GM21390 (cell line): ENCODE results near the gene ARNT2.

Experiments used
- ATAC-seq: cut with Tn5 transposase; IDR thresholded peaks from one replicate; pipeline ENCODE4 v1.9.1; 2021; ENCODE audit not compliant: unreplicated experiment

Gene ARNT2

DNA sequence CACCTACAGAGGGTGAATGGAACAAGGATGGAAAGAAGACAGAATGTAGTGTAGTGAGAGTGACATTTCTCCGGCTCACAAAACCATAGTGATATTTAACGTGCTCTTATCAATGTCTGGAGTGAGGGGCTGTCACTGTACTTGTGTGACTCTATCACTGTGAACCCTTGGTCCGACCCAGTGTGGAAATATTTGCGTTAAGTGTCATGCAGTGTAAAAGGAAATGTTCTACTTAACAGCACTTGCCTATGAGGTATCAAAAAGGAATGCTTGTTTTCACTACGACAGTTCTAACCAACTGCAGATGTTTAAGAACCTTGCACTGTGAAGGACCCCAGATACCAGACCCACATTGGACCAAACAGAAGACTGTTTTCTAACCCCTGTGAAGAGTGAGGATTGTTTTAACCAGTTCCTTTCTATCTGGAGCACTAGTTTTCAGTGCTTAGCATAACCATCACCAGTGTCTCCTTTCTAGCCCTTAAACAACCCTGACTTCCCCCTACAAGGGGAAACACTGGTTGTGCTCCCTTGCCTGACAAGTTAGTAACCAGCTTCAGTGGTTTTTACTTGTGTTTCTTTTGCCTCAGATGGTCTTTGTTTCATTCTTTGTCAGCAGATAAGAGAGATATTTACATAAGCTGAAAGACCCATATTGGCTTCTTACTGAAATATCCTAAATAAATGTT lies 146.2 kb downstream of the ARNT2 start:
- ATAC-seq = peak; percentile 49

GRCh38 chr15:80550908-80551260 lies 146.7 kb downstream of the ARNT2 start:
- ATAC-seq = no peak

- ATAC-seq = no peak
Observed at GRCh38 chr15:80551348-80551747, 147.2 kb downstream of the ARNT2 start.

DNA sequence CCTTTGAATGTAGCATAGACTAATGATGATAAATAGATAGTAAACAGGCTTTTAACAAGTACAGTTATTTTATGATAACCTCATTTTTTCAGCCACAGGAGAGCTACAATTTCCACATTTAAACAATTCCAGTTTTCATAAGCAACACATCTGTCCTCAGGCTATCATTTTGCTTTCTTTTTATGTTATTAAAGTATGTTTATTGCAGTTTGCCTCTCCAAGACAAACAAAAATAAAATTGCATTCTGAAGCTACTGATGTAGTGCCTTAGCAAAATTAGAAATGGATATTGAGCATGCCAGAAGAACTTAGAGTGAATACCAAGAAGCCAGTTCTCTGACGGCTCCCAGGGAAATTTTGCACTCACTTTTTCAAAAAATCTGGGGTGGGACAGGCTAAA lies 150.4 kb downstream of the ARNT2 start:
- ATAC-seq = no peak

GRCh38 chr15:80556694-80557367 lies 152.6 kb downstream of the ARNT2 start:
- ATAC-seq = no peak

DNA sequence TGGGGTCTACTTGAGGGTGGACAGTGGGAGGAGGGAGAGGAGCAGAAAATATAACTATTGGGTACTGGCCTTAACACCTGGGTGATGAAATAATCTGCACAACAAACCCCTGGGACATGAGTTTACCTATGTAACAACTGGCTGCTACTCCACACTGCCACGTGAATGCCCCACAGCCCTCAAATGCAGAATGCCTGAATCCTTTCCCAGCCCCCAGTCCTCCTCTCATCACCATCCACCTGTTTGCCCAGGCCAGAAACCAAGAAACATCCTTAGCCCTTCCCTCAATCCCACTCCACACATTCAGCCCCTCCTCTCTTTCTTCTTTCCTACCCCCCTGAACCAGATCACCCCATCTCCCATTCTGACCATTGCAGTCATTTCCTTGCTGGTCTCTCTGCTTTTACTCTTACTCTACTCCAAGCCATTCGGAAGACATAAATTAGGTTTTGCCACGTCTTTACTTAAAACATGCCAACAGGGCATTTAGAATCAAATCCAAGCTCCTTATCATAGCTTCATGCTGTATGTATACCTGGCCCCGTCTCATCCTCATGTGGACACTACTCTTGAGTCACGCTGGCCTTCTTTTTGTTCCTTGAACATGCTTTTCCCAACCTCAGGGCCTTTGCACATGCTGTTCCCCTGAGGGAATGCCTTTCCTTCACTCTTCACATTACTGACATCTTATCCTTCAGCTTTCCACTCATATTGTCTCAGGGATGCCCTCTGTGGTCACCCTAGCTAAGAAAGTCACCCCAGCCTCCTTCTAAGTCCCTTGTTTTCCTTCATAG lies 153.5 kb downstream of the ARNT2 start:
- ATAC-seq = no peak

- ATAC-seq = no peak
Observed at GRCh38 chr15:80558631-80559319, 154.6 kb downstream of the ARNT2 start.

DNA sequence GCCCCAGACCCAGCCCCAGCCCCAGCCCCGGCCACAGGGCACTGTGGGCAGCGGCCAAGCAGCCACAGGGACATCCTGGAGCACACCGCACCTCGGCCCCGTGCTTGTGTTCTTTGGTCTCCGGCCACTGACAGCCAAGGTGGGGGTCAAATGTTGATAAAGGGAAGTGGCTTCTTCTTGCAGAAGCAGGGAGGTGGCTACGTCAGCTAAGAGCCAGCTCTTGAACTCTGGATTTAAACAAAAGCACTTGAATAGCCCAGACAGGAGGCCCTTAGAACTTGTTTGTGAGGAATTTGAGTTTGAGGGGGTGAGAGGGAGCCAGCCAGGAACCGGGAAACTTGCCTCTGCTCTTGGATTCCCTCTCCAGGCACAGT lies 155.1 kb downstream of the ARNT2 start:
- no peak for ATAC-seq

DNA sequence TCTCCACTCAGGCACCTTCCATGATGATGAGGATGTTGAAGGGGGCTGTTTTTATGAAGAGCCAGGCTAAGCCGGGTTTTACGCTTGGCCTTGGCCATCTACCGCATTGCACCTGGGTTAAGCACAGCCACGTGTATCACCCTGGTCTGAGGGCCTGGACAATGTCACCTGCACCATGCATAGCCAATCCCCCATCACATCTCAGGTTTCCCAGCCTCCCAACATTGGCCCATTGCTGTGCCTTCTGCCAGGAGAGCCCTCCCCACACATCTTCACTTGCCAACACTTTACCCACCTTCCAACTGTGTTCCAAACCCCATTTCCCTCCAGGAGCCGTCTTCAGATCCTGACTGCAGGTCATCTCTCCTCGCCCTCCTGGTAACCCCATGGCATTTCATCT lies 155.6 kb downstream of the ARNT2 start:
- ATAC-seq = no peak

DNA sequence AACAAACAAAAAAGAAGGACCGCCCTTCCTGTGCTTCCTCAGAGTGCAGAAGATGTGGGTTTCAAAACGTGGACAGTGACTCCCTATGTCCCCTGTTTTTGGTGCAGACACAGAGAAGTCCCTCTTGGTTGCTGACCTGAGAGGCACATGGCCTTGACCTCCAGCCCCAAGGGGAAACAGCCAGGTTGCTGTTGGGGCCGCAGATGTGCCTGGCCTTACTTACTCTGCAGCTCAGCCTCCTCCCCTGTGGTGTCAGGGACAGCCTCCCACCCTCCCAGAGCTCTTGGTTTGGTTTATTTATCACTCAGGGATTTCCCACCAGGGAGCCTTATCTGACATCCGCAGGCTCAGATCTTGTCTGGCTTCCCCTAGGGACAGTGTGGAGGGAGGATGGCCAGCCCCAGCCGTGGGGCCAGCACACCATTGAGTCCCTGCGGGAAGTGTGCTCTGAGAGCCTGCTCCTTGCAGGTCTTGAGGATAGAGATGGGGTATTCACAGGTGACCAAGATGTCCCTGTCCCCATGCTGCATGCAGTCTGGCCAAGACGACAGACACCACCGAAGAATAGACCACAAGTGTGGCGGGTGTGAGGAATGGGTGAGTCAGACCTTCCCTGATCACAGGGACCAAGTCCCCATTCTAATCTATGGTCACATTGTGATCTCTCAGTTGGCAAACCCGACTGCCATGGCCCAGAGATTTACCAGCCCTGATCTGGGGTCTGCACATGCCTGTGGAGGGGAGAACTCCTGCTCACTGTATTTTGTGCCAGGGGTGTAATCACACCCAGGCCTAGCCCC lies 156.6 kb downstream of the ARNT2 start:
- no peak for ATAC-seq

DNA sequence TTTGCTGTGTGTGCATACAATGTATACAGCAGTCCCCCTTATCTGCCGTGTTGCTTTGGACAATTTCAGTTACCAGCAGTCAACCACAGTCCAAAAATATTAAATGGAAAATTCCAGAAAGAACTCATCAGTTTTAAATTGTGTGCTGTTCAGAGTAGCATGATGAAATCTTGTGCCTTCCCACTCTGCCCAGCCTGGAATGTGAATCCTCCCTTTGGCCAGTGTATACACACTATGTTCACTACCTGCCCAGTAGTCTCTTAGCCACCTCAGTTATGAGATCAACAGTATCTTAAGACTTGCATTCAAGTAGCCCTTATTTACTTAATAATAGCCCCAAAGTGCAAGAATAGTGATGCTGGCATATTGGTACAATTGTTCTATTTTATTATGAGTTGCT lies 157.3 kb downstream of the ARNT2 start:
- ATAC-seq = no peak

DNA sequence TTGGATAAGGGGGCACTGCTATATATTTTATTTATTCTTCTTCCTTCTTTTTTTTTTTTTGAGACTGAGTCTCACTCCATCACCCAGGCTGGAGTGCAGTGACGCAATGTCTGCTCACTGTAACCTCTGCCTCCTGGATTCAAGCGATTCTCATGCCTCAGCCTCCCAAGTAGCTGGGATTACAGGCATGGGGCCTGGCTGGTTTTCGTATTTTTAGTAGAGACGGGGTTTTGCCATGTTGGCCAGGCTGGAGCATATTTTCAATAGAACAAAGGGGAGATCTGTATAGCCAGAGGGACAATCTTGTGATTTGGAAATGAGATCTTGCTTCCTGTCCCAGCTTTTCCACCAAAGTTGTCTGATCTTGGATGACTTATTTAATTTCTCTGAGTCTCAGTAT lies 157.9 kb downstream of the ARNT2 start:
- ATAC-seq = no peak

DNA sequence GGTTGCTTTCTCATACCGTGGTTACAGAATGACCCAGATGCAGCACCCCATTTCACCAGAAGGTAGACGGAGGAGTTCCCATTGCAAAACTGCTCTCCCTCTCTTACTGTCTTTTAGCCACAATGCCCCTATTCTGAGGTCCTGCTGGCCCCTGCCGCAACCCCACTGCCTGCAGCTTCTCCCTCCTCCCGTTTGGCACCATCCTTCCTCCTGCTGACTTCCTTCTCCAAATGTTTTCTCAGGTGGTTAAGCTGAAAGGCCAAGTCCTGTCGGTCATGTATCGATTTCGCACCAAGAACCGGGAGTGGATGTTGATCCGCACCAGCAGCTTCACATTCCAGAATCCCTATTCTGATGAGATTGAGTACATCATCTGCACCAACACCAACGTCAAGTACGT lies 158.7 kb downstream of the ARNT2 start:
- no peak for ATAC-seq

DNA sequence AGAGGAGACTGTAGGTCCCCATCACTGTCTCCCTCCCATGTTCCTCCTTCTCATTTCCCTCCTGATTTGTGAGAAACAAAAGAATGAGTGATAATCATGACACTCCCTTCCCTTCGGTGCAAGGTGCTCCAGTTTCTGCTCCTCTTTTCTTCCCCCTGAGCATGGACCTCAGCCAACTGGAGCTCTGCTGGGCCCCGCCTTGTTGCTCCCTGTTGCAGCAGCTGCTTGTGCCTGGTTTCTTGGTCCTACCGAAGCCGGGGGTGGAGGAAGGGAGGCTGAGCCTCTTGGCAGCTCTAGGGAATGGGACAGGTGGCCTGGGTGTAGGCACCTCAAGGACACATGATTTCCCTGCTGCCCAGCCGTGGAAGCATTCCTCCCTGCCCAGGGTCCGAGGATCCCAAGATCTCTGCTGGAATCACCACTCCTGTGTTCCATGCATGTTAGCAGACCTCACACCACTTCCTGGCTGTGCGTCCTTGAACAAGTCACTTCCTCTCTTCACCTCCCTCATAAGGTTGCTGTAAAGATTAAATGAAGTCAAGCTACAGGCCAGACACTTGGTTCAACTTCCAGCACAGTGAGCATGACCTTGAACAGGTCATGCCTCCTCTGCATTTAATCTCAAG lies 159.3 kb downstream of the ARNT2 start:
- ATAC-seq = no peak

DNA sequence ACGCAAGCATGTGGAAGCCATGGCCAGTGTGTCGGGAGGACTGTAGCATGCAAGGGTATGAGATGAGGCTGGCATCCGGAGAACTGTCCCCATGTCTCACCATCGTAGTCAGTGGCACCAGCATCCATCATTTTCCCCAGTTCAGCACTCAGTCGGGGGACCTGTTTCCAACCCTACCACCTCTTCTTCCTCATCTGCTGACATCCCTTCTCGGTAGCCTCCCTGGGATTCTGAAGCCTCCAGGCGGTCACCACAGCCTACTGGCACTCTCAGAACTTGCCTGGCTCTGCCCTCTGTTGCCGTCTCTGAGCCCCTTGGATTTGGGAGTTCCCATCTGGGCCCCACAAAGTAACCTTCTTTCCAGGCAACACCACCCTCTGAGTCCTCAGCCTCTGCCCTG lies 159.9 kb downstream of the ARNT2 start:
- ATAC-seq = no peak

DNA sequence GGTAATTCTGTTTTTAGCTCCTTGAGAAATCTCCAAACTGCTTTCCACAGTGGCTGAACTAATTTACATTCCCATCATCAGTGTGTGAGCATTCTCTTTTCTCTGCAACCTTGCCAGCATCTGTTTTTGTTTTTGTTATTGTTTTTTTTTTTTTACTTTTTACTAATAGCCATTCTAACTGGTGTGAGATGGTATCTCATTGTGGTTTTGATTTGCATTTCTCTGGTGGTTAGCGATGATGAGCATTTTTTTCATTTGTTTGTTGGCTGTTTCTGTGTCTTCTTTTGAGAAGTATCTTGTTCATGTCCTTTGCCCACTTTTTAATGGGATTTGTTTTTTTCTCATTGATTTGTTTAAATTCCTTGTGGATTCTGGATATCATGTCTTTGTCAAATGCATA lies 161.2 kb downstream of the ARNT2 start:
- no peak for ATAC-seq

DNA sequence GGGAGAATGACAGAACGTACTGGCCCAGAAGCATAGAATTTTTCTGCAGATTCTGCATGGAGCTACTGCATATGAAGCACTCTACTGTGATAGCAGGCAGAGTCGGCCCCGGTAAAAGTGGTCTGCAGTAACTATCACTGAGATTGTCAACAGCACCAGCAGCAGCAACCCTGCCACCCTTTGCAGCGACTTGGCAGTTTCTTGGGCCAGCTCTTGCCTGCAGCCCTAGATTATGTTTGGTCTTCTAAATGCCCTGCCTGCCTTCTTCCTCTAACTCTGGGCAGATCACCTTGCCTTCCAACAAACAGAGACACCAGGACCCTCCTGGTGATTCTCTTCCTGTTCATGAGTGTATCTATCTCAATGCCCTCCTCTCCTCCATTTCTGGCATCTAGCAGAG lies 161.8 kb downstream of the ARNT2 start:
- no peak for ATAC-seq

GRCh38 chr15:80567721-80568157 lies 163.6 kb downstream of the ARNT2 start:
- ATAC-seq = no peak

DNA sequence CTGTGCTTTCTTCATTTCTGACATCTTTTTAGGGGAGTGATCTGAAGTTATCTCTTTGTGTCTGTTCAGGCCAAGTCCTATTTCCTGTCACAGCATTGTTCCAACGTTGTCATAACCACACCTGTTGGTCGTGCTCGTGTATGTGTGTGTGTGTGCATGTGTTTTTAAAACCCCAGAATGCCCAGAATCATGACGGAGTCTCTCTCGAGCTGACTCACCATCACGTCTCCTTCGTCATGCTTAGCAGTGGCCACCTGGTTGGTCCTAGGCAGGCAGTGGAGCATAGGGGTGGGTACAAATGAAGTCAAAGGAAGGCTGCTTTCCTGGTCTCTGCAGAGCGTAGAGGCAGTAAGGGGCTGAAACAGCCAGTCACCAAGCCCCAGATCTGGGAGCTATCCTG lies 164.1 kb downstream of the ARNT2 start:
- no peak for ATAC-seq

GRCh38 chr15:80568876-80569605 lies 164.9 kb downstream of the ARNT2 start:
- ATAC-seq = no peak
